ENCODE data around the gene VPS29. TPM values are rescaled to one million over a fixed set of nuclear protein-coding genes. Genes with fewer than 3 reads are reported as not detected.
"Not testable (repeated sequence)": the region's sequence is repeated elsewhere in the genome, so short reads cannot be mapped to it uniquely, and the experiment has no call there.

The VPS29 gene
- total and polyA plus RNA-seq, 8 donors: 7.8 to 192 (median 152) TPM

- DNase-seq: no peak
- no peaks in the 10 kb centered on the region for H3K27me3 ChIP-seq
- H3K4me3 ChIP-seq: no peak overlapping the region
- H3K4me1 ChIP-seq: peaks cover 0 to 23% (median 11%) of the 10 kb centered on the region in 4 donors
- H3K36me3 ChIP-seq: peaks cover 0 to 21% (median 11%) of the 10 kb centered on the region in 4 donors
- H3K27ac ChIP-seq: no peak overlapping the region
- TF ChIP-seq CTCF (IDR thresholded peaks at IDR 0.05): no peak
- no peak for TF ChIP-seq POLR2AphosphoS5 (IDR thresholded peaks at IDR 0.05)
- TF ChIP-seq EP300 (IDR thresholded peaks at IDR 0.05): no peak
- TF ChIP-seq POLR2A (IDR thresholded peaks at IDR 0.05): no peak
- intact Hi-C loops (cut with DNase I; ENCODE audit: low total_unique reads): no loop called here
- 94 to 97% (median 96%) methylated on average over 6 of the region's 6 CpGs for WGBS, 5 donors
- no peaks in the 10 kb centered on the region for H3K9me3 ChIP-seq
Measured at GRCh38 chr12:110528277-110528839, 26.4 kb upstream of the VPS29 start.

- intact Hi-C loops (cut with DNase I; ENCODE audit: low total_unique reads); H3K36me3 ChIP-seq; H3K9me3 ChIP-seq; H3K27me3 ChIP-seq; H3K4me3 ChIP-seq; H3K4me1 ChIP-seq; DNase-seq; H3K27ac ChIP-seq: not testable (repeated sequence)
- 78 to 90% (median 82%) methylated on average over 11 of the region's 11 CpGs for WGBS, 5 donors
Measured at GRCh38 chr12:110520876-110521712, 19.2 kb upstream of the VPS29 start.

GRCh38 chr12:110518014-110518413 lies 16.1 kb upstream of the VPS29 start:
- H3K9me3 ChIP-seq; intact Hi-C loops (cut with DNase I; ENCODE audit: low total_unique reads): not testable (repeated sequence)

GRCh38 chr12:110516995-110517394 lies 15.1 kb upstream of the VPS29 start:
- intact Hi-C loops (cut with DNase I; ENCODE audit: low total_unique reads): no loop called here
- Histone ChIP-seq H3K4me3 (no peak overlapping the region), H3K4me1 (peaks cover 0 to 7% (median 3%) of the 10 kb centered on the region in 4 donors), H3K9me3 (no peaks in the 10 kb centered on the region), H3K27ac (no peak overlapping the region), H3K36me3 (no peaks in the 10 kb centered on the region), H3K27me3 (no peaks in the 10 kb centered on the region)
- TF ChIP-seq CTCF (IDR thresholded peaks at IDR 0.05): no peak
- TF ChIP-seq POLR2AphosphoS5 (IDR thresholded peaks at IDR 0.05): no peak
- TF ChIP-seq EP300 (IDR thresholded peaks at IDR 0.05): no peak
- TF ChIP-seq POLR2A (IDR thresholded peaks at IDR 0.05): no peak
- 77 to 93% (median 92%) methylated on average over 3 of the region's 3 CpGs for WGBS, 5 donors
- DNase-seq: no peak

More at GRCh38 chr12:110518014-110518413, 16.1 kb upstream of the VPS29 start:
- 95 to 99% (median 98%) methylated on average over 7 to 8 of the region's 8 CpGs for WGBS, 5 donors
- H3K36me3 ChIP-seq, H3K27me3 ChIP-seq, DNase-seq, H3K4me3 ChIP-seq, H3K4me1 ChIP-seq, H3K27ac ChIP-seq: not testable (repeated sequence)

GRCh38 chr12:110514363-110514762 lies 12.5 kb upstream of the VPS29 start:
- no peaks in the 10 kb centered on the region for H3K9me3 ChIP-seq
- no peaks in the 10 kb centered on the region for H3K27me3 ChIP-seq
- no peak overlapping the region for H3K4me3 ChIP-seq
- intact Hi-C loops (cut with DNase I; ENCODE audit: low total_unique reads): loop anchor here (5.0 kb wide), 1 partner anchor 88 kb away; no protein-coding TSS in a partner anchor
- no peak overlapping the region for H3K27ac ChIP-seq
- peaks cover 0 to 7% (median 3%) of the 10 kb centered on the region in 4 donors for H3K4me1 ChIP-seq
- DNase-seq: no peak
- H3K36me3 ChIP-seq: no peaks in the 10 kb centered on the region
- WGBS, 5 donors: 25 to 54% (median 38%) methylated on average over 1 of the region's 1 CpG
- TF ChIP-seq EP300 (IDR thresholded peaks at IDR 0.05) (no peak), CTCF (IDR thresholded peaks at IDR 0.05) (no peak), POLR2A (IDR thresholded peaks at IDR 0.05) (no peak), POLR2AphosphoS5 (IDR thresholded peaks at IDR 0.05) (no peak)

All from stomach (tissue), 9 donors.